ENCODE data around the gene THEM4. TPM values are rescaled to one million over a fixed set of nuclear protein-coding genes. Genes with fewer than 3 reads are reported as not detected.
"Not testable (repeated sequence)": the region's sequence is repeated elsewhere in the genome, so short reads cannot be mapped to it uniquely, and the experiment has no call there.

The THEM4 gene
- total RNA-seq, 3 donors from 2014 or later (not counting 1 experiment from before 2014, with no cell fraction given): 11.9 to 16.2 (median 15.5) TPM

DNA sequence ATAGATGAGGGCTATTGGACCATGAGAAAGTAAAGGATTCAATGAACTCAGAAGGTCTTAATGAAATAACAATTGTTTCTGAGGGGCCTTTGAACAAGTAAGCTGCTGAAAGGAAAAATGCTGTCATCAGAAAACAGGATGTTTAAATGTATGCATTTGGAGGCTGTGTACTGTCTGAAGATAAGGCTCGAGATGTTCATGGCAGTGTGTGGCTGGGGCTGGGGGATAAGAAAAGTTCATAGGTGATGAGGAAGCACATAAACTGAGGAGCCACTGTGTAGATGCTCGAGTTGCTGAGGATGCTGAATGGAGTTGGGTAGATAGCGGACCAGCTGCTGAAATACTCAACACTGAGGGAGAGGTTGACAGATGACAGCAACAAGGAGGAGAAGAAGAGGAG, 17.8 kb downstream of the THEM4 start:
- Histone ChIP-seq H3K4me1 (ENCODE audit: control insufficient read depth, insufficient read depth, low read length) (no peaks in the 10 kb centered on the region), H3K4me3 (ENCODE audit: low read length) (no peak overlapping the region), H3K9me3 (ENCODE audit: control insufficient read depth, insufficient read depth, low read length) (no peaks in the 10 kb centered on the region), H3K27ac (ENCODE audit: low read length) (peak overlapping the region; percentile 32), H3K27me3 (ENCODE audit: control insufficient read depth, insufficient read depth, low read length) (no peaks in the 10 kb centered on the region), H3K36me3 (ENCODE audit: control insufficient read depth, insufficient read depth, low read length) (peaks cover 25% of the 10 kb centered on the region)
- Mint-ChIP-seq H3K27ac (peak overlapping the region; percentile 70 to 87), H3K27me3 (ENCODE audit: low read depth in 2 of 2) (no peaks in the 10 kb centered on the region), H3K4me3 (peak overlapping the region; percentile 35), H3K36me3 (peaks cover 13% of the 10 kb centered on the region), H3K9me3 (no peaks in the 10 kb centered on the region), H3K4me1 (peaks cover 16 to 29% of the 10 kb centered on the region in 2 donors)
- TF ChIP-seq, protein P1, sequence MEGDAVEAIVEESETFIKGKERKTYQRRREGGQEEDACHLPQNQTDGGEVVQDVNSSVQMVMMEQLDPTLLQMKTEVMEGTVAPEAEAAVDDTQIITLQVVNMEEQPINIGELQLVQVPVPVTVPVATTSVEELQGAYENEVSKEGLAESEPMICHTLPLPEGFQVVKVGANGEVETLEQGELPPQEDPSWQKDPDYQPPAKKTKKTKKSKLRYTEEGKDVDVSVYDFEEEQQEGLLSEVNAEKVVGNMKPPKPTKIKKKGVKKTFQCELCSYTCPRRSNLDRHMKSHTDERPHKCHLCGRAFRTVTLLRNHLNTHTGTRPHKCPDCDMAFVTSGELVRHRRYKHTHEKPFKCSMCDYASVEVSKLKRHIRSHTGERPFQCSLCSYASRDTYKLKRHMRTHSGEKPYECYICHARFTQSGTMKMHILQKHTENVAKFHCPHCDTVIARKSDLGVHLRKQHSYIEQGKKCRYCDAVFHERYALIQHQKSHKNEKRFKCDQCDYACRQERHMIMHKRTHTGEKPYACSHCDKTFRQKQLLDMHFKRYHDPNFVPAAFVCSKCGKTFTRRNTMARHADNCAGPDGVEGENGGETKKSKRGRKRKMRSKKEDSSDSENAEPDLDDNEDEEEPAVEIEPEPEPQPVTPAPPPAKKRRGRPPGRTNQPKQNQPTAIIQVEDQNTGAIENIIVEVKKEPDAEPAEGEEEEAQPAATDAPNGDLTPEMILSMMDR (IDR thresholded peaks at IDR 0.05): no peak
- ATAC-seq: peak in 1 of 3 donors; percentile 34
- 79% methylated on average over 3 of the region's 3 CpGs for WGBS (ENCODE audit: insufficient coverage)
- intact Hi-C loops (cut with micrococcal nuclease): no loop called here
- DNase-seq: no peak

DNA sequence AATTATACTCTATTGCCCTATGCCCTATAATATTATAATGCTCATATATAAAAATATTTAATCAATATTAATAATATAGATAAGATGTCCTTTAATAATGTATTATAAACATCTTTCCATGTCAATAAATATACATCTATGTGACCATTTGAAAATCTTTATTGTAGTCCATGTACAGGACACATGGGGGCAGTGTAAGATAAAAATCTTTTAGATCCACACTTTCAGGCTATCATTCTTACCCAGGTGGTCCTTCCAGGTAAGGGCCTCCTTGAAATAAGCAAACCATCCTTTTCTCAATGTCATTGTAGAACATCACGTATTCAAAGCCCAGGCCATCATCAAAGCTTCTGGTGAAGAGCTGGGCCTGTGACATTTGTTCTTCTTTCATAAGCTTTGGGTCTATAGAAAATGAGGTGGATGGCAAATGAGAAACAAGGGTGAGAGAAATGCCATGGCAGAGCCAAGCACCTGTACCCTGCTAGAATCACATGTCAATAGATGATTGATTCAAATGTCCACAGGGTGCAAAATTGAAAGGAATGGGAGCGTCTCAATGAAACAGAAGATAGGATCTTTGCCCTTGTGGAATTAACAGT, 20.2 kb downstream of the THEM4 start:
- Mint-ChIP-seq H3K9me3 (no peaks in the 10 kb centered on the region), H3K4me1 (peaks cover 16 to 27% of the 10 kb centered on the region in 2 donors), H3K27me3 (ENCODE audit: low read depth in 2 of 2) (no peaks in the 10 kb centered on the region), H3K36me3 (peaks cover 13% of the 10 kb centered on the region), H3K27ac (no peak overlapping the region), H3K4me3 (no peak overlapping the region)
- Histone ChIP-seq H3K27ac (ENCODE audit: low read length) (no peak overlapping the region), H3K4me1 (ENCODE audit: control insufficient read depth, insufficient read depth, low read length) (no peaks in the 10 kb centered on the region), H3K36me3 (ENCODE audit: control insufficient read depth, insufficient read depth, low read length) (peaks cover 25% of the 10 kb centered on the region), H3K4me3 (ENCODE audit: low read length) (no peak overlapping the region), H3K27me3 (ENCODE audit: control insufficient read depth, insufficient read depth, low read length) (no peaks in the 10 kb centered on the region), H3K9me3 (ENCODE audit: control insufficient read depth, insufficient read depth, low read length) (no peaks in the 10 kb centered on the region)
- DNase-seq: peak in 1 of 2 donors; percentile 64
- TF ChIP-seq, protein P1 (IDR thresholded peaks at IDR 0.05): peak; percentile 59
- intact Hi-C loops (cut with micrococcal nuclease): loop anchor here (1.0 kb wide), 1 partner anchor 108 kb away; no protein-coding TSS in a partner anchor
- no peak for ATAC-seq
- WGBS (ENCODE audit: insufficient coverage): 100% methylated on average over 2 of the region's 2 CpGs

DNA sequence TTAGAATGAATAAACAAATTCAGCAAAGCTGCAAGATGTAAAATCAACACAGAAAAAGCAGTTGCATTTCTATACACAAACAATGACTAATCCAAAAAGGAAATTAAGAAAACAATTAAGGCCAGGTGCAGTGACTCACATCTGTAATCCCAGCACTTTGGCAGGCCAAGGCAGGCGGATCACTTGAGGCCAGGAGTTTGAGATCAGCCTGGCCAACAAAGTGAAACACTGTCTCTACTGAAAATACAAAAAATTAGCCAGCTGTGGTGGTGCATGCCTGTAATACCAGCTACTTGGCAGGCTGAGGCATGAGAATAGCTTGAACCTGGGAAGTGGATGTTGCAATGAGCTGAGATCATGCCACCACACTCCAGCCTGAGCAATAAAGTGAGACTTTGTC, 22.3 kb downstream of the THEM4 start:
- no peak for DNase-seq
- Mint-ChIP-seq H3K36me3 (peaks cover 4% of the 10 kb centered on the region), H3K4me1 (peaks cover 8 to 13% of the 10 kb centered on the region in 2 donors), H3K4me3 (no peak overlapping the region), H3K27ac (no peak overlapping the region), H3K9me3 (no peaks in the 10 kb centered on the region), H3K27me3 (ENCODE audit: low read depth in 2 of 2) (no peaks in the 10 kb centered on the region)
- ATAC-seq: no peak
- Histone ChIP-seq H3K4me3 (ENCODE audit: low read length) (no peak overlapping the region), H3K27ac (ENCODE audit: low read length) (no peak overlapping the region), H3K36me3 (ENCODE audit: control insufficient read depth, insufficient read depth, low read length) (peaks cover 21% of the 10 kb centered on the region), H3K9me3 (ENCODE audit: control insufficient read depth, insufficient read depth, low read length) (no peaks in the 10 kb centered on the region), H3K27me3 (ENCODE audit: control insufficient read depth, insufficient read depth, low read length) (no peaks in the 10 kb centered on the region), H3K4me1 (ENCODE audit: control insufficient read depth, insufficient read depth, low read length) (no peaks in the 10 kb centered on the region)
- TF ChIP-seq, protein P1 (IDR thresholded peaks at IDR 0.05): no peak
- intact Hi-C loops (cut with micrococcal nuclease): no loop called here
- WGBS (ENCODE audit: insufficient coverage): 94% methylated on average over 1 of the region's 1 CpG

DNA sequence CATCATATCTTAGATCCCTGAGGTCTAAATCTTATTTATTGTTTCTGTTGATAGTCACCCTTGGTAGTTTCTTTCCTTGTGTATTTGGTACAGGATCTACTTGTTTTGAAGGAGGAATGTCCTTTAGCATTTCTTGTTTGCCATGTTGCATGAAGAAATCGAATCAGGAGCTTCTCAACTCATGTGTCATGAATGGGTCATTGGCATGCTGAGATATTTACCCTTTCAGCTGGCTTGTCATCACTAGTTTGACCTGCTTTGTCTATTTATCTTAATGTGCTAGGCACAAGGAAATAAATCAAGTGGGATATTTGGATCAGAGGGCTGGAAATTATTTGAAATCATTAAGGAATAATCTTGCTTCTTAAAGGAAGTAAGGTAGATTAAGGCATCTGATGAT, 23.8 kb downstream of the THEM4 start:
- no peak for DNase-seq
- Mint-ChIP-seq H3K27me3 (ENCODE audit: low read depth in 2 of 2) (no peaks in the 10 kb centered on the region), H3K27ac (no peak overlapping the region), H3K4me3 (no peak overlapping the region), H3K4me1 (no peaks in the 10 kb centered on the region), H3K9me3 (no peaks in the 10 kb centered on the region), H3K36me3 (no peaks in the 10 kb centered on the region)
- Histone ChIP-seq H3K27ac (ENCODE audit: low read length) (no peak overlapping the region), H3K27me3 (ENCODE audit: control insufficient read depth, insufficient read depth, low read length) (no peaks in the 10 kb centered on the region), H3K36me3 (ENCODE audit: control insufficient read depth, insufficient read depth, low read length) (peaks cover 19% of the 10 kb centered on the region), H3K4me1 (ENCODE audit: control insufficient read depth, insufficient read depth, low read length) (no peaks in the 10 kb centered on the region), H3K4me3 (ENCODE audit: low read length) (no peak overlapping the region), H3K9me3 (ENCODE audit: control insufficient read depth, insufficient read depth, low read length) (no peaks in the 10 kb centered on the region)
- 88% methylated on average over 1 of the region's 1 CpG for WGBS (ENCODE audit: insufficient coverage)
- intact Hi-C loops (cut with micrococcal nuclease): no loop called here
- ATAC-seq: no peak
- TF ChIP-seq, protein P1 (IDR thresholded peaks at IDR 0.05): no peak

DNA sequence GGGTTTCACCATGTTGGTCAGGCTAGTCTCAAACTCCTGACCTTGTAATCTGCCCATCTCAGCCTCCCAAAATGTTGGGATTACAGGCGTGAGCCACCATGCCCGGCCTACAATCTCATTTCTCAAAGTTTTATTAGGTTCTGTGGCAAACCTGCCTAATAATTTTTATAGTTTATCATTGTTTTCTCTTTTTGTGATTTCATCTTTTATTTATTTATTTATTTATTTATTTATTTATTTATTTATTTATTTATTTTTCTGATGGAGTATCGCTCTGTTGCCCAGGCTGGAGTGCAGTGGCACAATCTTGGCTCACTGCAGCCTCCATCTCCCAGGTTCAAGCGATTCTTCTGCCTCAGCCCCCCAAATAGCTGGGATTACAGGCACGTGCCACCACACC, 24.4 kb downstream of the THEM4 start:
- not testable (repeated sequence) for H3K4me3 Mint-ChIP-seq, H3K27ac Mint-ChIP-seq

More for the DNA sequence above, 24.4 kb downstream of the THEM4 start:
- H3K27ac ChIP-seq (ENCODE audit: low read length); H3K4me1 ChIP-seq (ENCODE audit: control insufficient read depth, insufficient read depth, low read length); intact Hi-C loops (cut with micrococcal nuclease); H3K27me3 Mint-ChIP-seq (ENCODE audit: low read depth in 2 of 2); ATAC-seq; H3K4me3 ChIP-seq (ENCODE audit: low read length); H3K36me3 Mint-ChIP-seq; H3K4me1 Mint-ChIP-seq; H3K9me3 Mint-ChIP-seq; H3K27me3 ChIP-seq (ENCODE audit: control insufficient read depth, insufficient read depth, low read length); DNase-seq; H3K9me3 ChIP-seq (ENCODE audit: control insufficient read depth, insufficient read depth, low read length): not testable (repeated sequence)
- 100% methylated on average over 4 of the region's 5 CpGs for WGBS (ENCODE audit: insufficient coverage)
- H3K36me3 ChIP-seq (ENCODE audit: control insufficient read depth, insufficient read depth, low read length): peaks cover 17% of the 10 kb centered on the region
